ENCODE data around the gene WDFY4. TPM values are rescaled to one million over a fixed set of nuclear protein-coding genes. Genes with fewer than 3 reads are reported as not detected.

The WDFY4 gene
- total RNA-seq, 1 donor from 2014 or later, result 2.6 TPM

- H3K9ac ChIP-seq (ENCODE audit: low read depth in 1 of 3, low read length in 3 of 3), result no peak overlapping the region
- no peaks in the 10 kb centered on the region for H3K4me1 ChIP-seq (ENCODE audit: control insufficient read depth in 3 of 3, insufficient read depth in 3 of 3, low read length in 3 of 3)
- peaks cover 0 to 3% (median 0%) of the 10 kb centered on the region in 3 donors for H3K27me3 ChIP-seq (ENCODE audit: control insufficient read depth in 3 of 3, insufficient read depth in 3 of 3, low read length in 3 of 3)
- no peaks in the 10 kb centered on the region for H3K9me3 ChIP-seq (ENCODE audit: control insufficient read depth in 3 of 3, low read length in 3 of 3)
- no peak overlapping the region for H3K27ac ChIP-seq (ENCODE audit: low read depth, low read length)
- no peak overlapping the region for H3K4me3 ChIP-seq (ENCODE audit: low read length in 3 of 3)
- H3K36me3 ChIP-seq (ENCODE audit: control insufficient read depth in 3 of 3, insufficient read depth in 3 of 3, low read length in 3 of 3), result no peaks in the 10 kb centered on the region
Observed at GRCh38 chr10:48884179-48885045, 199.7 kb downstream of the WDFY4 start.

GRCh38 chr10:48885376-48885775 lies 200.7 kb downstream of the WDFY4 start:
- H3K36me3 ChIP-seq (ENCODE audit: control insufficient read depth in 3 of 3, insufficient read depth in 3 of 3, low read length in 3 of 3), result no peaks in the 10 kb centered on the region
- no peak overlapping the region for H3K27ac ChIP-seq (ENCODE audit: low read depth, low read length)
- H3K9me3 ChIP-seq (ENCODE audit: control insufficient read depth in 3 of 3, low read length in 3 of 3), result no peaks in the 10 kb centered on the region
- no peak overlapping the region for H3K4me3 ChIP-seq (ENCODE audit: low read length in 3 of 3)
- H3K4me1 ChIP-seq (ENCODE audit: control insufficient read depth in 3 of 3, insufficient read depth in 3 of 3, low read length in 3 of 3), result no peaks in the 10 kb centered on the region
- no peaks in the 10 kb centered on the region for H3K27me3 ChIP-seq (ENCODE audit: control insufficient read depth in 3 of 3, insufficient read depth in 3 of 3, low read length in 3 of 3)
- no peak overlapping the region for H3K9ac ChIP-seq (ENCODE audit: low read depth in 1 of 3, low read length in 3 of 3)

GRCh38 chr10:48887982-48888381 lies 203.3 kb downstream of the WDFY4 start:
- H3K9me3 ChIP-seq (ENCODE audit: control insufficient read depth in 3 of 3, low read length in 3 of 3), result no peaks in the 10 kb centered on the region
- no peak overlapping the region for H3K4me3 ChIP-seq (ENCODE audit: low read length in 3 of 3)
- H3K36me3 ChIP-seq (ENCODE audit: control insufficient read depth in 3 of 3, insufficient read depth in 3 of 3, low read length in 3 of 3), result no peaks in the 10 kb centered on the region
- H3K9ac ChIP-seq (ENCODE audit: low read depth in 1 of 3, low read length in 3 of 3), result no peak overlapping the region
- H3K27ac ChIP-seq (ENCODE audit: low read depth, low read length), result no peak overlapping the region
- H3K27me3 ChIP-seq (ENCODE audit: control insufficient read depth in 3 of 3, insufficient read depth in 3 of 3, low read length in 3 of 3), result no peaks in the 10 kb centered on the region
- H3K4me1 ChIP-seq (ENCODE audit: control insufficient read depth in 3 of 3, insufficient read depth in 3 of 3, low read length in 3 of 3), result no peaks in the 10 kb centered on the region

GRCh38 chr10:48890888-48891850 lies 206.5 kb downstream of the WDFY4 start:
- Histone ChIP-seq H3K27me3 (ENCODE audit: control insufficient read depth in 3 of 3, insufficient read depth in 3 of 3, low read length in 3 of 3) (no peaks in the 10 kb centered on the region), H3K36me3 (ENCODE audit: control insufficient read depth in 3 of 3, insufficient read depth in 3 of 3, low read length in 3 of 3) (no peaks in the 10 kb centered on the region)

GRCh38 chr10:48894911-48895802 lies 210.5 kb downstream of the WDFY4 start:
- Histone ChIP-seq H3K27ac (ENCODE audit: low read depth, low read length) (no peak overlapping the region), H3K27me3 (ENCODE audit: control insufficient read depth in 3 of 3, insufficient read depth in 3 of 3, low read length in 3 of 3) (no peaks in the 10 kb centered on the region), H3K4me1 (ENCODE audit: control insufficient read depth in 3 of 3, insufficient read depth in 3 of 3, low read length in 3 of 3) (peaks cover 0 to 1% (median 0%) of the 10 kb centered on the region in 3 donors), H3K9ac (ENCODE audit: low read depth in 1 of 3, low read length in 3 of 3) (no peak overlapping the region), H3K36me3 (ENCODE audit: control insufficient read depth in 3 of 3, insufficient read depth in 3 of 3, low read length in 3 of 3) (no peaks in the 10 kb centered on the region), H3K4me3 (ENCODE audit: low read length in 3 of 3) (no peak overlapping the region), H3K9me3 (ENCODE audit: control insufficient read depth in 3 of 3, low read length in 3 of 3) (no peaks in the 10 kb centered on the region)

More at GRCh38 chr10:48890888-48891850, 206.5 kb downstream of the WDFY4 start:
- Histone ChIP-seq H3K4me3 (ENCODE audit: low read length in 3 of 3) (no peak overlapping the region), H3K4me1 (ENCODE audit: control insufficient read depth in 3 of 3, insufficient read depth in 3 of 3, low read length in 3 of 3) (no peaks in the 10 kb centered on the region), H3K27ac (ENCODE audit: low read depth, low read length) (no peak overlapping the region), H3K9me3 (ENCODE audit: control insufficient read depth in 3 of 3, low read length in 3 of 3) (no peaks in the 10 kb centered on the region), H3K9ac (ENCODE audit: low read depth in 1 of 3, low read length in 3 of 3) (no peak overlapping the region)

DNA sequence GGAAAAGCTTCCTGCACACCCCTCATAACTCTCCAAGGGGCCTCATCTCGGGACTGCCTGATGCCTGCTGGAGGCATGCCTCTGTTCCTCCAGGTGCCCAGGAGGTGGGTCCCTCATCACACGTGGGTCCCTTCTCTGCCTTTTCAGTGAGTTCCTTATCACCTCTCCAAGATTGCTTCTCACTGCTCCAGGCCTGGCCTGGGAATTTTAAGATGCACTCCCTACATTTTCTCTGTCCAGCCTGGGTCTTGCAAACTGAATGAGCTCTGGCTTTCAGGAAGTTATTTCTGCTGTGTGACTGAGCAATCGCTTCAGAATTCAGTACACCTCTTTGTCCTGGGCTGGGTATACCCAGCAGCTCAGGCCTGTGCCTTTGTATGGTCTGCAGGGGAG lies 211.1 kb downstream of the WDFY4 start:
- Histone ChIP-seq H3K27me3 (ENCODE audit: control insufficient read depth in 3 of 3, insufficient read depth in 3 of 3, low read length in 3 of 3) (no peaks in the 10 kb centered on the region), H3K4me3 (ENCODE audit: low read length in 3 of 3) (no peak overlapping the region), H3K9me3 (ENCODE audit: control insufficient read depth in 3 of 3, low read length in 3 of 3) (no peaks in the 10 kb centered on the region), H3K4me1 (ENCODE audit: control insufficient read depth in 3 of 3, insufficient read depth in 3 of 3, low read length in 3 of 3) (peaks cover 0 to 4% (median 2%) of the 10 kb centered on the region in 3 donors), H3K36me3 (ENCODE audit: control insufficient read depth in 3 of 3, insufficient read depth in 3 of 3, low read length in 3 of 3) (no peaks in the 10 kb centered on the region), H3K9ac (ENCODE audit: low read depth in 1 of 3, low read length in 3 of 3) (no peak overlapping the region), H3K27ac (ENCODE audit: low read depth, low read length) (no peak overlapping the region)

DNA sequence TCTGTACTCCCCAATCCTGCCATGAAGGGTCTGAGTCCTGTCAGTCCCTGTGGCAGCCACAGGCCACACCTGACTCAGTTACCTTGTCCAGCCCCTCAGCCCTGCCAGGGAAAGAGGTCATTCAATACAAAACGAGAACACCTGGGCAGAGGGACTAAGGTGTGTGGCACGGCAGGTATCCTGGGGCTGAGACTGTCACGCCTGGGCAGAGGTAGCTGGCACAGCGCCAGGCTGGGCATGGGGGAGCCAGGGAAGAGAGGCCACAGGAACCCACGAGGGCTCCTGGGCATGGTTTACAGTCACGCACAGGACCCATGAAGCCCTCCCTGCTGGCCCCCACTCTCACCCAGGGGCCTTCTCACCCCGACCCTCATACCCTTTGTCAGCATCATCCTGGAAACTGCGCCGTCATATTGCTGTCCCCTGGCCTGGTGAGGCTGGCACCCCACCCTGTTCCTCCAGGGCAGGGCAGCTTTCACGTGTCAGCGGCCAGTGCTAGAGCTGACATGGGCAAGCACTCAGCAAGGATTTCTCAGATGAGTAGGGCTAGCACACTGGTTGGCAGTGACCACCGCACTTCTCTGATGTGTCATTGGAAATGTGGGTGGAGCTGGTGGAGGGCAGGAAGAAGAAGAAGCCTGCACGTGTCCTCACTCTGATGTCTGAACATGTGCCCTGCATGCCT lies 212.2 kb downstream of the WDFY4 start:
- H3K4me1 ChIP-seq (ENCODE audit: control insufficient read depth in 3 of 3, insufficient read depth in 3 of 3, low read length in 3 of 3), result peaks cover 0 to 7% (median 4%) of the 10 kb centered on the region in 3 donors
- no peaks in the 10 kb centered on the region for H3K9me3 ChIP-seq (ENCODE audit: control insufficient read depth in 3 of 3, low read length in 3 of 3)
- H3K36me3 ChIP-seq (ENCODE audit: control insufficient read depth in 3 of 3, insufficient read depth in 3 of 3, low read length in 3 of 3), result no peaks in the 10 kb centered on the region
- H3K27ac ChIP-seq (ENCODE audit: low read depth, low read length), result no peak overlapping the region
- no peak overlapping the region for H3K4me3 ChIP-seq (ENCODE audit: low read length in 3 of 3)
- H3K27me3 ChIP-seq (ENCODE audit: control insufficient read depth in 3 of 3, insufficient read depth in 3 of 3, low read length in 3 of 3), result no peaks in the 10 kb centered on the region
- H3K9ac ChIP-seq (ENCODE audit: low read depth in 1 of 3, low read length in 3 of 3), result no peak overlapping the region

- no peak overlapping the region for H3K27ac ChIP-seq (ENCODE audit: low read depth, low read length)
- no peak overlapping the region for H3K9ac ChIP-seq (ENCODE audit: low read depth in 1 of 3, low read length in 3 of 3)
- H3K36me3 ChIP-seq (ENCODE audit: control insufficient read depth in 3 of 3, insufficient read depth in 3 of 3, low read length in 3 of 3), result no peaks in the 10 kb centered on the region
- H3K4me3 ChIP-seq (ENCODE audit: low read length in 3 of 3), result no peak overlapping the region
- no peaks in the 10 kb centered on the region for H3K27me3 ChIP-seq (ENCODE audit: control insufficient read depth in 3 of 3, insufficient read depth in 3 of 3, low read length in 3 of 3)
- peaks cover 0 to 7% (median 4%) of the 10 kb centered on the region in 3 donors for H3K4me1 ChIP-seq (ENCODE audit: control insufficient read depth in 3 of 3, insufficient read depth in 3 of 3, low read length in 3 of 3)
- H3K9me3 ChIP-seq (ENCODE audit: control insufficient read depth in 3 of 3, low read length in 3 of 3), result no peaks in the 10 kb centered on the region
Observed at GRCh38 chr10:48897441-48897790, 212.7 kb downstream of the WDFY4 start.

GRCh38 chr10:48898426-48898825 lies 213.8 kb downstream of the WDFY4 start:
- H3K9me3 ChIP-seq (ENCODE audit: control insufficient read depth in 3 of 3, low read length in 3 of 3), result no peaks in the 10 kb centered on the region
- no peaks in the 10 kb centered on the region for H3K36me3 ChIP-seq (ENCODE audit: control insufficient read depth in 3 of 3, insufficient read depth in 3 of 3, low read length in 3 of 3)
- H3K27me3 ChIP-seq (ENCODE audit: control insufficient read depth in 3 of 3, insufficient read depth in 3 of 3, low read length in 3 of 3), result no peaks in the 10 kb centered on the region
- H3K4me3 ChIP-seq (ENCODE audit: low read length in 3 of 3), result no peak overlapping the region
- H3K27ac ChIP-seq (ENCODE audit: low read depth, low read length), result no peak overlapping the region
- peaks cover 0 to 7% (median 4%) of the 10 kb centered on the region in 3 donors for H3K4me1 ChIP-seq (ENCODE audit: control insufficient read depth in 3 of 3, insufficient read depth in 3 of 3, low read length in 3 of 3)
- H3K9ac ChIP-seq (ENCODE audit: low read depth in 1 of 3, low read length in 3 of 3), result no peak overlapping the region

Measured in skeletal muscle tissue (tissue), 4 donors.